Measurements from ENCODE around the gene C1orf52. TPM values are rescaled to one million over a fixed set of nuclear protein-coding genes. Genes with fewer than 3 reads are reported as not detected.

C1orf52 gene
- total and polyA plus RNA-seq, 9 of the 15 experiments (the other 6 are each of a cell fraction or from before 2014, with no cell fraction given) = 17.0 to 38.5 (median 33.0) TPM

DNA sequence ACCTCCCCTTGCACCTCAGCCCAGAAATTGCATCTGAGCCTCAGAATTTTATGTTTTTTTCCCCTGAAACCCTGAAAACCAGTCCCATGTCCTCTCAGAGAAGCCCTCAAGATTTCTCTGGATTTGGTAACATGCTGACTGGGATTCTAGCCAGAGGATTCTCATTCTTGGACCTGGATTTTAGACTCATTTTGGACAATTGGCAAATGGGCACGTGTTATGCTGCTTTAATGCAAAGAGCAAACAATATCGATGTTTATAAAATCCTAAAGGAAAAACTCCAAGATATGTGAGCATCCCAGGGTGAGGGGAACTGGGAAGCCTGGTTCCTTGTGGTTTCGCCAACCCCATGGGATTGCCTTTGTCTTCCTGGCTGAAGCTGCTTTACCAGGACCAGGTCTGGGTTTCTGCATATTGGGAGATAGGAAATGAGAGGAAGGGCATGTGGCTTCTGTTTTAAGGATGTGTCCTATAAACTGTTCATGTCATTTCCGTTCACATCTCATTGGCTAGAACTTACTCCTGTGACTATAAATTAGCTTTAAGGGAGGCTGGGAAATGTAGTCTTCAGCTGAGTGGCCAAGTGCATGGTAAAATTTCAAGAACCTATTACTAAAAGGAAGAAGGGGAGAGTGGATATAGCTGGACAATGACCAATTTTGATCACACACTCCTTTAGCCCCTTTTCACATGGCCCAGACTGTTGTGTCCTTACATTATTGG is 44.1 kb upstream of the C1orf52 start (continued):
- TF ChIP-seq NR2C2 (CRISPR knock-in tag; IDR thresholded peaks at IDR 0.05) = no peak
- TF ChIP-seq NR2C2 (tag; IDR thresholded peaks at IDR 0.05) = peak; percentile 45; the same call in 1 of the 2 replicates
- peak; percentile 42; the same call in 1 of the 2 replicates for TF ChIP-seq MGA (IDR thresholded peaks at IDR 0.05)
- no peak for TF ChIP-seq POLR2B (IDR thresholded peaks at IDR 0.05; ENCODE audit: low read depth, partially characterized antibody)
- TF ChIP-seq RFX1 (IDR thresholded peaks at IDR 0.05) = no peak
- no peak for TF ChIP-seq SLC30A9 (CRISPR knock-in tag; IDR thresholded peaks at IDR 0.05)
